Epithelial cell of alveolus of lung (primary cell): ENCODE measurements around the gene GIMD1. TPM values are rescaled to one million over a fixed set of nuclear protein-coding genes. Genes with fewer than 3 reads are reported as not detected.

Experiments used
- total RNA-seq: library from RNA; depleted of rRNA; stranded (reverse); fragments of >200 nt; gene quantifications from 2 replicates; pipeline ENCODE4 v1.2.1, GENCODE V29; 2015

Gene GIMD1
- total RNA-seq, result not detected in 2 replicates

GRCh38 chr4:106368678-106369077 lies at the start of gene GIMD1:
GIMD1 (minus strand) TSS chr4:106368778; CDS start chr4:106367435, 1,343 bp downstream.

GRCh38 chr4:106315968-106316772 lies 52.4 kb downstream of the GIMD1 start, which contains the start of the genes AIMP1 and TBCK:
AIMP1 (plus strand) TSS chr4:106316550; CDS start chr4:106325010, 8,460 bp downstream.
TBCK (minus strand) TSS chr4:106316209; CDS start chr4:106308960, 7,249 bp downstream.

Other genes with a start within 250 kb of the GIMD1 start
- gene TBCK, start 52.6 kb downstream of the GIMD1 start, total RNA-seq, result 20.9 and 21.8 TPM in 2 replicates
- 22.9 and 25.6 TPM in 2 replicates for gene AIMP1, start 52.2 kb downstream of the GIMD1 start, total RNA-seq